Activated CD8-positive, alpha-beta memory T cell treated with anti-CD3 and anti-CD28 coated beads, Interleukin-2, amount 10 ng/mL, durations not matched to agents 7 days and 5 days (primary cell): Measurements from ENCODE around the gene WFS1. TPM values are rescaled to one million over a fixed set of nuclear protein-coding genes. Genes with fewer than 3 reads are reported as not detected.

Source experiments
- ATAC-seq: fragments of 150-1000 bp; cut with Tn5 transposase; one replicate; pipeline ENCODE4 v1.10.0; 2021; ENCODE audit warnings: moderate library complexity
- CTCF ChIA-PET: fragments of 350-600 bp; sonication (Branson Sonifier 250); formaldehyde crosslinking; loops from one replicate; lab custom pipeline; 2021; ENCODE audit warnings: antibody characterized with exemption; lab: Charles Lee
- DNase-seq: peaks from one replicate; pipeline ENCODE4 v3.0.0-alpha.2; 2020
- H3K27ac Mint-ChIP-seq: one replicate; pipeline ENCODE4 v1.8.0; 2021; ENCODE audit warnings: mild to moderate bottlenecking, mixed read lengths
- H3K27me3 Mint-ChIP-seq: one replicate; pipeline ENCODE4 v1.8.0; 2021; ENCODE audit warnings: mixed read lengths
- H3K36me3 Mint-ChIP-seq: one replicate; pipeline ENCODE4 v1.8.0; 2021; ENCODE audit warnings: mild to moderate bottlenecking, mixed read lengths
- H3K4me1 Mint-ChIP-seq: one replicate; pipeline ENCODE4 v1.8.0; 2021; ENCODE audit warnings: mixed read lengths
- H3K4me3 Mint-ChIP-seq: one replicate; pipeline ENCODE4 v1.8.0; 2021; ENCODE audit warnings: mild to moderate bottlenecking, moderate library complexity, mixed read lengths
- H3K9me3 Mint-ChIP-seq: one replicate; pipeline ENCODE4 v1.8.0; 2022; ENCODE audit warnings: low read depth, mixed read lengths
- total RNA-seq, 2 experiments: library from RNA; stranded (reverse); gene quantifications; one replicate each; pipeline ENCODE4 v1.2.3, GENCODE V29; 2021

WFS1 gene
- total RNA-seq, 2 experiments from 2014 or later, result 1.8 to 2.2 TPM

DNA sequence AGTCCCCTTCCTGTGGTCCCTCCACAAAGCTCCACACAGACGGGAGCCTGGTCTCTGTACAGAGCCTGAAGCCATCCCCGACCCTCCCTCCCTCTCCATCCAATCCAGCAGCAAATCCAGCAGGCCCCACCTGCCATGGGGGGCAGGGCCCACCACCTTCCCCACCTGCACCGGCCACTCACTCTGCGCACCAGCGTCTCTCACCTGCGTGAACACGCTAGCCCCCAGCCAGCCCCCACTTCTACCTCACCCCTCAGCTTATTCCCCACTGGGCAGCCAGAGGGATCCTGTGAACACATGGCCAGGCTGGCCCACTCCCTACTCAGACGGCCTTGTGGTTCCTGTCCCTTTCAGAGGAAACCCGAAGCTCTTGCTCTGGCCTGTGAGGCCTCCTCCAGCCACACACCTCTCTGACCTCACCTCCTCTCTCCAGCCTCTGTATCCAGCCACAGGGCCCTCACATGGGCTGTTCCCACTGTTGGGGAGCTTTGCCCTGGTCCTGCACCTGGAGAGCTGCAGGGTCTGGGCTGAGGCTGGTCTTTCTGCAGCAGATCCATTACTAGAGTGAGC is 70.9 kb downstream of the WFS1 start:
- CTCF ChIA-PET, result interaction anchor here (1.4 to 5.2 kb wide), 3 partner anchors 9 to 90 kb away, joined by 3 to 28 read pairs (median 15); no protein-coding TSS in a partner anchor
- Mint-ChIP-seq H3K9me3 (no peaks in the 10 kb centered on the region), H3K27me3 (peaks cover 46% of the 10 kb centered on the region), H3K27ac (no peak overlapping the region), H3K36me3 (no peaks in the 10 kb centered on the region), H3K4me1 (peaks cover 22% of the 10 kb centered on the region), H3K4me3 (no peak overlapping the region)
- DNase-seq (no peak), ATAC-seq (no peak)

DNA sequence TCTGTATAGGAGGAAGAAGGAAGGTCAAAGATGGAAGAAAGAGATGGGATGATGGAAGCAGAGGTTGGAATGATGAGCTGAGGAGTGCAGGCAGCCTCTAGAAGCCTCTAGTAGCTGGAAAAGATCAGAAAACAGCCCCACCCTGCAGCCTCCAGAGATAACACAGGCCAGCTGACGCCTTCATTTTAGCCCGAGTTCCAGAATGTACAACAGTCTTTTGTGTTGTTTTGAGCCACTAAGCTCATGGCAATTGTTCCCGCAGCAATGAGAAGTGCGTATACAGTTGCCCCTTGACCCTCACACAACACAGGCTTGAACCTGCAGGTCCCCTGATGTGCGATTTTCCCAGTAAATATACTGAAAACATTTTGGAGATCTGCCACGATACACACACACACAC is 72.0 kb downstream of the WFS1 start:
- H3K27ac Mint-ChIP-seq, result no peak overlapping the region
- no peak overlapping the region for H3K4me3 Mint-ChIP-seq
- no peaks in the 10 kb centered on the region for H3K9me3 Mint-ChIP-seq
- peaks cover 22% of the 10 kb centered on the region for H3K4me1 Mint-ChIP-seq
- CTCF ChIA-PET, result interaction anchor here (1.4 to 5.2 kb wide), 3 partner anchors 10 to 91 kb away, joined by 3 to 28 read pairs (median 15); no protein-coding TSS in a partner anchor
- H3K36me3 Mint-ChIP-seq, result no peaks in the 10 kb centered on the region
- ATAC-seq (no peak), DNase-seq (no peak)
- peaks cover 44% of the 10 kb centered on the region for H3K27me3 Mint-ChIP-seq

- H3K4me1 Mint-ChIP-seq, result peaks cover 16% of the 10 kb centered on the region
- no peak for ATAC-seq
- H3K27me3 Mint-ChIP-seq, result peaks cover 36% of the 10 kb centered on the region
- no peak for DNase-seq
- no peak overlapping the region for H3K4me3 Mint-ChIP-seq
- no peak overlapping the region for H3K27ac Mint-ChIP-seq
- H3K36me3 Mint-ChIP-seq, result no peaks in the 10 kb centered on the region
- no peaks in the 10 kb centered on the region for H3K9me3 Mint-ChIP-seq
- CTCF ChIA-PET, result interaction anchor here (1.3 to 5.2 kb wide), 3 partner anchors 11 to 15 kb away, joined by 8 to 28 read pairs (median 15); no protein-coding TSS in a partner anchor
Observed at GRCh38 chr4:6342530-6343293, 73.1 kb downstream of the WFS1 start.

GRCh38 chr4:6343939-6344408 is 74.3 kb downstream of the WFS1 start:
- H3K4me1 Mint-ChIP-seq, result peaks cover 3% of the 10 kb centered on the region

DNA sequence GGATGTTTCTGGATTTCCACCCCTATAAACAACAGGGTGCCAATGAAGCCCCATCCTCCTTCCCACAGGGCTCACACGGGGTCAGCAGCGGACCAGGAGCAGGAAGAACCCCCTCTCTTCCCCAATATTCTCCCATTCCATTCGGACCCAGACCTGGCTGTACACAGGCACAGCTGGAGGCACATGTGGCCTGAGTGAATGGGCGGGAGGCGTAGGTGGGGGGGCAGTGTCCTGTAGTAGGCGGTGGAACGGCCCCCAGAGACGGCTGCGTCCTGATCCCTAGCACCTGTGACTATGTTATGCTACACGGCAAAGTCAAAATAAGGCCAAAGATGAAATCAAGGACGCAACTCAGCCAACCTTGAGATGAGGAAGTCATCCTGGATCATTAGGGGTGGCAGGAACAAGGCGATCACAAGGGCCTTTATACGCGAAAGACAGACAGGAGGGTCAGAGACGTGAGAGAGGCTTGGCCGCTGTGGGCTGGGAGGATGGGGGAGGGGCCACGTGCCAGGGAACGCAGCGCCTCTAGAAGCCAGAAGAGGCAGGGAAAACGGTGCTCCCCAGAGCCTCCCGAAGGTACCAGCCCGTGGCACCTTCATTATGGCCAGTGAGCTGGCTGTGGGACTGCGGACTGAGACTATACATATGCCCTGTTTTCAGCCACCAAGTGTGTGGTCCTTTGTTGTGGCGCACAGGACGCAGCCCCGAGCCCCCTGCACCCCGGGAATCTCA is 75.6 kb downstream of the WFS1 start:
- peaks cover 21% of the 10 kb centered on the region for H3K27me3 Mint-ChIP-seq
- DNase-seq, result no peak
- no peak overlapping the region for H3K4me3 Mint-ChIP-seq

More at GRCh38 chr4:6343939-6344408, 74.3 kb downstream of the WFS1 start:
- CTCF ChIA-PET, result interaction anchor here (1.3 to 5.2 kb wide), 2 partner anchors 12 to 17 kb away, joined by 8 to 28 read pairs; no protein-coding TSS in a partner anchor
- no peak for DNase-seq
- H3K36me3 Mint-ChIP-seq, result no peaks in the 10 kb centered on the region
- no peak for ATAC-seq
- H3K9me3 Mint-ChIP-seq, result no peaks in the 10 kb centered on the region
- H3K27me3 Mint-ChIP-seq, result peaks cover 25% of the 10 kb centered on the region
- no peak overlapping the region for H3K27ac Mint-ChIP-seq
- H3K4me3 Mint-ChIP-seq, result no peak overlapping the region

DNA sequence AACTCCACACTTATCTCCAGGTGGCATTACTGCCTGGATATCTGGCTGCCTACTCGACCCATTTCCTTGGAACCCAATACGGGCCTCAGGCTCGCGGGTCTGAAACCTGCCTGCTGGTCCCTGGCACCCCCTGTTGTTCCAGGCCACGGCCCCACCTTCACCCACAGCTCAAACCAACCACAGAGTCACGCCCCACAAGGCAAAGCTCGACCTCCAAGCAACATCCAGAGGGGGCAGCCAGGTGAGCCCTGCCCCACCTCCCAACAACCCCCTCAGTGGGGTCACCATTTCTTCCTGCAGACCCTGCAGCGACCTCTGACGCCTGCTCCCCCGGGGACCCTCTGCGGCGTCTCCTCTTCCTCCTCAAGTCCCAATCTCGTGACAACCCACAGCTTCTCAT is 76.2 kb downstream of the WFS1 start:
- no peak for DNase-seq
- ATAC-seq, result no peak
- CTCF ChIA-PET, result interaction anchor here (3.0 kb wide), 1 partner anchor 14 kb away, joined by 14 read pairs; no protein-coding TSS in a partner anchor
- Mint-ChIP-seq H3K27ac (no peak overlapping the region), H3K4me3 (no peak overlapping the region), H3K27me3 (peaks cover 18% of the 10 kb centered on the region), H3K36me3 (no peaks in the 10 kb centered on the region), H3K9me3 (no peaks in the 10 kb centered on the region), H3K4me1 (no peaks in the 10 kb centered on the region)

More for the DNA sequence above, 75.6 kb downstream of the WFS1 start:
- no peak for ATAC-seq
- CTCF ChIA-PET, result interaction anchor here (5.2 kb wide), 1 partner anchor 14 kb away, joined by 28 read pairs; no protein-coding TSS in a partner anchor
- H3K9me3 Mint-ChIP-seq, result no peaks in the 10 kb centered on the region
- H3K36me3 Mint-ChIP-seq, result no peaks in the 10 kb centered on the region
- H3K4me1 Mint-ChIP-seq, result no peaks in the 10 kb centered on the region
- H3K27ac Mint-ChIP-seq, result no peak overlapping the region

DNA sequence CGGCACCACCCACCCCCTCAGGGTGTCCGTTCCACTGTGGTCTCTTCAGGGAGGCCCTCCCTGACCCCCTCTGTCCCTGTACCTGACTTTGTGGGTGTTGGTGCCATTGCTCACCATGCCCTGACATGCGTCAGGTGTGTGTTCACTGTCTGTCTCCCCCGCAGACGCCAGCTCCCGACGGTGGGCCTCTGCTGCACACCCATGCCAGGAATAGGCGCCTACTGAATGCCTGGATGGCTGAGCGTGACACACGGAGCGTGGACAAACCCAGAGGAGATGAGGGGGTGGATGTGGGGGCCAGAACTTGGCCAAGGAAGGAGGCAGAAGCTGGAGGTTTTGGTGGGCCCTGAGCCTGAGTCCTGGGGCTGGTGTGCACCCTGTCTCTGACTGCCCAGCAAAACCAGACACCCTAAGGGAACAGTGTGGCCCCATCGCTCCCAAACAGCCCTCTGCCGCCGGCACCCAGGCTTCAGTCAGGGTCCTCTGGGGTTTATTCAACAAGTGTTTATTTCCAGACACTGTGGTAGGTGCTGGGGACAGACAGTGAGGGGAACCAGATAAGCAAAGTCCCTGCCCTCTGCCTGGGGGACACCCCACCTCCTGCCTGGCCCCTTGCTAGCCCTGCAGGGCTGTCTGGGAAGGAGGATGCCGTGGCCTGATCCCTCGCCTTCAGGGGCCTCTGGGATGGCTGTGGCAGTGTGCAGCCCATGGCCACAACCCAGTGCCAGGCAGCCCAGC is 76.9 kb downstream of the WFS1 start:
- Mint-ChIP-seq H3K4me3 (no peak overlapping the region), H3K36me3 (no peaks in the 10 kb centered on the region), H3K27me3 (peaks cover 14% of the 10 kb centered on the region), H3K27ac (no peak overlapping the region), H3K9me3 (no peaks in the 10 kb centered on the region), H3K4me1 (no peaks in the 10 kb centered on the region)
- ATAC-seq, result no peak
- no peak for DNase-seq
- CTCF ChIA-PET, result interaction anchor here (3.0 kb wide), 1 partner anchor 15 kb away, joined by 14 read pairs; no protein-coding TSS in a partner anchor

GRCh38 chr4:6347511-6348045 is 77.9 kb downstream of the WFS1 start:
- no peak for DNase-seq
- peaks cover 13% of the 10 kb centered on the region for H3K27me3 Mint-ChIP-seq
- no peak overlapping the region for H3K4me3 Mint-ChIP-seq
- CTCF ChIA-PET, result interaction anchor here (3.0 kb wide), 1 partner anchor 16 kb away, joined by 14 read pairs; no protein-coding TSS in a partner anchor
- no peaks in the 10 kb centered on the region for H3K9me3 Mint-ChIP-seq
- no peaks in the 10 kb centered on the region for H3K4me1 Mint-ChIP-seq
- H3K36me3 Mint-ChIP-seq, result no peaks in the 10 kb centered on the region
- no peak overlapping the region for H3K27ac Mint-ChIP-seq
- ATAC-seq, result no peak

GRCh38 chr4:6348408-6348807 is 78.8 kb downstream of the WFS1 start:
- H3K4me1 Mint-ChIP-seq, result no peaks in the 10 kb centered on the region
- no peak overlapping the region for H3K4me3 Mint-ChIP-seq
- H3K9me3 Mint-ChIP-seq, result no peaks in the 10 kb centered on the region
- H3K27ac Mint-ChIP-seq, result no peak overlapping the region
- H3K36me3 Mint-ChIP-seq, result no peaks in the 10 kb centered on the region
- peaks cover 8% of the 10 kb centered on the region for H3K27me3 Mint-ChIP-seq
- CTCF ChIA-PET, result interaction anchor here (1.4 to 3.0 kb wide), 2 partner anchors 17 to 20 kb away, joined by 4 to 14 read pairs; no protein-coding TSS in a partner anchor
- no peak for ATAC-seq
- no peak for DNase-seq

DNA sequence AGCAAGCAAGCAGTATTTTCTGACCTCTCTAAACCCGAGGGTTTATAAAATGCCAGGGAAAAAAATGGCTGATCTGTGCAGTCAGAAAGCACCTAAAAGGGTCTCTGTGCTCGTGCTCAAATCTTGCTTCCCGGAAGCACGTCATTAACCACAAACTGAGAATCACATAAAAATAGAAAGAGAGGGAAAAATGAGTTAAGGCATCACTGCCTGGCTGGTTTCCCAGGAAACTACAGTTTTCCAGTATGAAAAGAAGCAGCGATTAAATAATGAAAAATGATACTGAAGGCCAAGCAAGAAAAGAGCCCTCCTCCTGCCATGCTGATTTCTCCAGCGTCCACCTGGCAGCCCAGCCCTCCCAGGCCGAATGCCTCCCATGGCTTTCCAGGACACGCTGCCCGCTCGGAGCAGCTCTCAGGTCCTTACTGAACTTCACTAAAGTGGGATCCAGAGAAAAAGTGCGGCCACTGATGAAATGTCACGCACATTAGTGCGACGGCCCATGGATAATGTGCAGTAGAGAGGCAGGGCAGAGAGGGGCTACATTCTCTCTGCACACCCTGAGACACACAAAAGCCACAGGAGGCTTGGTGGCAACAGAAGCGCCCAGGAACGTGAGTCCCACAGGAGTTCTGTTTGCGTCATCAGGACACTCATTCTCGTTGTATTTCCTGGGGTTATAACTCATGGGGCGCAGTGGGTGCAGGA is 80.4 kb downstream of the WFS1 start:
- CTCF ChIA-PET, result no interaction called here
- no peak overlapping the region for H3K27ac Mint-ChIP-seq
- H3K4me1 Mint-ChIP-seq, result no peaks in the 10 kb centered on the region
- H3K9me3 Mint-ChIP-seq, result no peaks in the 10 kb centered on the region
- peaks cover 6% of the 10 kb centered on the region for H3K27me3 Mint-ChIP-seq
- ATAC-seq (no peak), DNase-seq (no peak)
- no peaks in the 10 kb centered on the region for H3K36me3 Mint-ChIP-seq
- H3K4me3 Mint-ChIP-seq, result no peak overlapping the region

GRCh38 chr4:6350646-6351045 is 81.0 kb downstream of the WFS1 start:
- no peak overlapping the region for H3K27ac Mint-ChIP-seq
- ATAC-seq, result no peak

More at GRCh38 chr4:6350646-6351045, 81.0 kb downstream of the WFS1 start:
- CTCF ChIA-PET, result no interaction called here
- Mint-ChIP-seq H3K4me3 (no peak overlapping the region), H3K27me3 (peaks cover 6% of the 10 kb centered on the region), H3K9me3 (no peaks in the 10 kb centered on the region), H3K4me1 (no peaks in the 10 kb centered on the region), H3K36me3 (no peaks in the 10 kb centered on the region)
- no peak for DNase-seq
